NOMO-1 treated with dmso at 0.1 percent for 144 hours (cell line): ENCODE data around the gene PPIF.

Experiments
- DNase-seq: peaks from one replicate; lab custom pipeline; 2025; ENCODE audit not compliant: unreplicated experiment; lab: John Stamatoyannopoulos, UW

PPIF gene

DNA sequence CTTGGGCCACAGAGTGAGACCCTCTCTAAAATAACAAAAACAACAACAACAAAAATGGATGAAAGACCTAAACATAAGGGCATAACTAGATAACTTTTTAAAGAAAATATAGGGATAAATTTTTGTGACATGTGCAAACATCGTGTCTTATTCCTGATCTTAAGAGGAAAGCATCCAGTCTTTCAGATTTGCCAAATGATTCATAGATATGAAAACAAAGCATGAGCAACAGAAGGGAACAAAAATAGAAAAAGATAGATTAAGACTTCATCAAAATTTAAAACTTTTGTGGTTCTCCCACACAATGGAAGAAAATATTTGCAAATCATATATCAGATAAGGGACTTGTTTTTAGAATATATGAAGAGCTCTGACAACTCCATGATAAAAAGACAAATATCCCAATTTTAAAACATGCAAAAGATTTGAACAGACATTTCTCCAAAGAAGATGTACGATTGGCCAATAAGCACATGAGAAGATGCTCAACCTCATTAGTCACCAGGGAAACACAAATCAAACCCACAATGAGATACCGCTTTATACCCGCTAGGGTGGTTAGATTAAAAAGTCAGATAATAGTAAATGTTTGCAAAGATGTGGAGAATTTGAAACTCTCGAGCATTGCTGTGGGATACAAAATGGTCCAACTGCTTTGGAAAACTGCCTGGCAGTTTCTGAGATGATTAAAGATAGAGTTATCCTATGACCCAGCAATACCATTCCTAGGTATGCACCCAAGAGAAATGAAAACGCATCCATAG lies 20.3 kb downstream of the PPIF start:
- DNase-seq = no peak

DNA sequence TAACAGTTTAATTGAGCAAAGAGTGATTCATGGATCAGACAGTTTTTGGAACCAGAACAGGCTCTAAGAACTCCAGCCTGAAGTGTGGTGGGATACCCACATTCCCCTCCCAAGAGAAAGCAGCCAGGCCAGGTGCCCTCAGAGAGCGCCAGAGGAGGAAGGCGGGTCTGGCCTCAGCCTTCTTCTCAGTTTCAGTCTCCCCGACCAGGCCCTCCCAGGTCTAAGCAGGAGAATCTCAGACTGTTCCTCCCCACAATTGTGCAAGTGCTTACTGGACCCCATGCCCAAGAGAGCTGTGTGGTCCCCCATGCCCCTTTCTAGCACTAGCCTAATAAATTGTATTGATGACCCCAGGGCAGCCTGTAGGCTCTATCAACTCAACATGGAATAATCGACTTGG lies 25.6 kb downstream of the PPIF start:
- DNase-seq = no peak

DNA sequence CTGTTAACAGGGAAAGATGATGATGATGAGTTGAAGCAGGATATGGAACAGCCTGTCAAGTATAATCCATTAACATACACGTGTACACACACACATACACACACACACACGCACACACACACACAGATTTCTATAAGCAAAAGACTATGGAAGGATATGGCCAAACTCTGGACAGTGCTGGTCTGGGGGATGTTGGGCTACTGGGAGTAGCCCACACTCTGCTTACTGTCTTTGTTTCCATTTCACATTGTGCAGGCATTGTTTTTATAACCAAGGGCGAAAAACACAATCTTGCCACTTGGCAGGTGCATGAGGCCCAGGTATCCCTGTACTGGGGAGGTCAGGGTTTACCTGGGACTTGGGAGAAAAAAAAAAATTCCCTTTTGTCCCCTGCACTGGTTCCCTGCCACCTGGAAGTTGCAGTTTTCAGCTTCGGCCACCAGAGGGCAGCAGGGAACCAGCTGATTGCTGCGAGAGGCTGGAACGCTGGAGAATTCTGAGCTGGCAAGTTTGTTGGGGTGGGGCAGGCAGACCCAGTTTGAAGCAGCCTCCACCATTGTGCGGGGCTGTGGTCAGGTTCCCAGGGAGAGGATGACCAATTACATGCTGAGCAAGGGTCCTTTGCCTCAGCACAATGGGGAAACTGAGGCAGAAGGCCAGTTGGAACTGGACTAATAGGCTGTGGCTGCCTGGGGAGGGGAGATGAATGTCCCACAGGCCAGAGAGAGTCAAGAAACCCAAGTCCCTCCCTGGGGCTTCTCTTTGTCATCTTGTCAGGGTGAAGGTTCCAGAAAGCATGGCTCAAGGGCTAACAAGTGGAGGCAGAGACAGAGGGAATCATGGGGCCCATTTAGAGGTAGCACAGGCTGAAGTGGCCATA lies 27.3 kb downstream of the PPIF start:
- DNase-seq = no peak

DNA sequence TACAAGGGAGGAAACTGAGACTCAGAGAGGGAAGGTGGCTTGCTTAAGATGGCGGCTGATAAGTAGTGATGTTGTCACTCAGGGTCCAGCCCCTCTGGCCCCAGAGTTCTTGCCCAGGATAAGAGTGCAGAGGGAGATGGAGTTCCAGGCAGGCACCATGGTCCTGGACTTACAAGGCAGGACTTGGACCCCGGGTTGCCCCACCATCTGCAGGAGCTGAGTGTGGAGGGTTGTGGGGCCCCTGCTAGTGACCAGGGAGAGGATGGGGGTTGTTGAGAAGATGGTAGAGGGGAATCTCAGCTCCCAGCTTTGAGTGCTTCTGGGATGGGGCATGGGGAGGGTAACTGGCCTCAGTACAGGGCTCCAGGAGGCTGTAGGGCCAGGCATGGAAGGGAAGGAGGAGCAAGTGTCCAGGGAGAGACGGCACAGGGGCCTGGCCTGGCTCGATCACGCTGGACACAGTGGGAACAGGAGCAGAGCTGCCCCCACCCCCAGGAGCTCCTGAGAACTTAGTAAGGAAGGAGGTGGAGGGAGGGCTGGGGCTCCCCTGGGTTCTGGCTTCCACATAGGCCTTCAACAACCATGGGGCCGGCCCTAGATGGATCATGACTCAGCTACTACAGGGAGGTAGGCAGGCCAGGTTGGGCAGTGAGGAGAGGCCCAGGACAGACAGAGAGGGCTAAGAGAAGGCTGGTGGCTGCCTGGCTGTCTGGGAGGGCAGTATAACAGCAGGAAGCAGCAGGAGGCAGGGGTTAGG lies 28.2 kb downstream of the PPIF start:
- no peak for DNase-seq

DNA sequence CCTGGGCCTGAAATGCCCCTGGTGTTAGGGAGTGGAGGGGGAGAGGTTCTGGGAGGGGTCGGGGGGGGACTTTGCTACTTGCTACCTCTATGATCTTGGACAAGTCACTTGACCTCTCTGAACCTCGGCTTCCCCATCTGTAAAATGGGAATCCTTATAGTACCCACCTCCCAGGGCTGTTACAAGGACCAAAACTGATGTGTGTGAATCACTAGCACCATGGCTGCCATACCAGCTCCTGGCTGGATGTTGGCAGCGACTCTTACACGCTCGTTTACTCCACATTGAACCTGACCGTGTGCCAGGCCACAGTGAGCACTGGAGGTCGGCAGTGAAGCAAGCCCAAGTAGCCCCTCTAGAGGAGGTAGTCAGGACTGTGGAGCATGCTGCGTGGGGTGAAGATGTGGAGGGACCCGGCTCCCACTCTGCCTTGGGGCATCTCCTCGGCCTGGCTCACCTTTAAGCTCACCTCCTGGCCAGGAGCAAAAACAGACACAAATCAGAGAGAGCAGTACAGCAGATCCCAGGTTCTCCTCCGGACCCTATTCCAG lies 28.9 kb downstream of the PPIF start:
- DNase-seq = no peak

DNA sequence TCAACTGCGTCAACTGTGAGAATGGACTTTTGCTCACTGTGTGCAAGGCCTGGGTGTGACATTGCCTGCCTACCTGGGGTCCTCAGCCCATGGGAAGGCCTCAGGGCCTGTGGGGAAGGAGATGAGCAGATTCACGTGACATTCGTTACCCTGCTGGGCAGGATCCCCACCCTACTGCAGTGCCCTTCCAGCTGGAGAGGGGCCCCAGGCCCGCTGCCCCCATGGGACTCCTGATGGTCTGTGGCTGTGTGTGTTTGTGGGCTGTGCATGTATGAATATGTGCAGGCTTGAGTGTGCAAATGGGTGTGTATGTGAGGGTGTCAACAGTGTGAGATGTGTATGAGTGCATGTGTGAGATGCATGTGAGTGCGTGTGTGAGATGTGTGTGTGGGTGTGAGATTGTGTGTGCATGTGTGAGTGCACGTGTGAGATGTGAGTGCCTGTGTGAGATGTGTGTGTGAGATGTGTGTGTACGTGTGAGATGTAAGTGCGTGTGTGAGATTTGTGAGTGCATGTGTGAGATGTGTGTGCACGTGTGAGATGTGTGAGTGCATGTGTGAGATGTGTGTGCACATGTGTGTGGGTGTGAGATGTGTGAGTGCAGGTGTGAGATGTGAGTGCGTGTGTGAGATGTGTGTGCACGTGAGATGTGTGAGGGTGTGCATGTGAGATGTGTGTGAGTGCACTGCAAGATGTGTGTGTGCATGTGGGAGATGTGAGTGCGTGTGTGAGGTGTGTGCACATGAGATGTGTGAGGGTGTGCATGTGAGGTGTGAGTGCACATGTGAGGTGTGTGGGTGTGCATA lies 29.7 kb downstream of the PPIF start:
- DNase-seq = no peak

DNA sequence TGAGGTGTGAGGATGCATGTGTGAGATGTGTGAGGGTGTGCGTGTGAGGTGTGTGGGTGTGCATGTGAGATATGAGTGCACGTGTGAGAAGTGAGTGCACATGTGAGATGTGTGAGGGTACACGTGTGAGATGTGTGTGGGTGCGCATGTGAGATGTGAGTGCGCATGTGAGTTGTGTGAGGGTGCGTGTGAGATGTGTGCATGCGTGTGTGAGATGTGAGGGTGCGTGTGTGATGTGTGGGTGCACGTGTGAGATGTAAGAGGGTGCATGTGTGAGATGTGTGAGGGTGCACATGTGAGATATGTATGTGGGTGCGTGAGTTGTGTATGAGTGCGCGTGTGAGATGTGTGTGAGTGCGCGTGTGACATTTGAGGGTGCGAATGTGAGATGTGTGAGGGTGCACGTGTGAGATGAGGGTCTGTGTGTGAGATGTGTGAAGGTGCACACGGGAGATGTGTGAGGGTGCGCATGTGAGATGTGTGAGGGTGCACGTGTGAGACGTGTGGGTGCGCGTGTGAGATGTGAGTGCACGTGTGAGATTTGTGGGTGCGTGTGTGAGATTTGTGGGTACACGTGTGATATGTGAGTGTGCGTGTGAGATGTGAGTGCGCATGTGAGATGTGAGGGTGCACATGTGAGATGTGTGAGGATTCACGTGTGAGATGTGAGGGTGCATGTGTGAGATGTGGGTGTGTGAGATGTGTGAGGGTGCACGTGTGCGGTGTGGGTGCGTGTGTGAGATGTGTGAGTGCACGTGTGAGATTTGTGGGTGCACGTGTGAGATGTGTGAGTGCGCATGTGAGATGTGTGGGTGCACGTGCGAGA lies 30.5 kb downstream of the PPIF start:
- DNase-seq = no peak

DNA sequence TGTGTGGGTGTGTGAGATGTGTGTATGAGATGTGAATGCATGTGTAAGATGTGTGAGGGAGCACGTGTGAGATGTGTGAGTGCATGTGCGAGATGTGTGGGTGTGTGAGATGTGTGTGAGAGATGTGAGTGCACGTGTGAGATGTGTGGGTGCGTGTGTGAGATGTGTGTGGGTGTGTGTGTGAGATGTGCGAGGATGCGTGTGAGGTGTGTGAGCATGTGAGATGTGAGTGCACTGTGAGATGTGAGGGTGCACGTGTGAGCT lies 31.0 kb downstream of the PPIF start:
- no peak for DNase-seq

DNA sequence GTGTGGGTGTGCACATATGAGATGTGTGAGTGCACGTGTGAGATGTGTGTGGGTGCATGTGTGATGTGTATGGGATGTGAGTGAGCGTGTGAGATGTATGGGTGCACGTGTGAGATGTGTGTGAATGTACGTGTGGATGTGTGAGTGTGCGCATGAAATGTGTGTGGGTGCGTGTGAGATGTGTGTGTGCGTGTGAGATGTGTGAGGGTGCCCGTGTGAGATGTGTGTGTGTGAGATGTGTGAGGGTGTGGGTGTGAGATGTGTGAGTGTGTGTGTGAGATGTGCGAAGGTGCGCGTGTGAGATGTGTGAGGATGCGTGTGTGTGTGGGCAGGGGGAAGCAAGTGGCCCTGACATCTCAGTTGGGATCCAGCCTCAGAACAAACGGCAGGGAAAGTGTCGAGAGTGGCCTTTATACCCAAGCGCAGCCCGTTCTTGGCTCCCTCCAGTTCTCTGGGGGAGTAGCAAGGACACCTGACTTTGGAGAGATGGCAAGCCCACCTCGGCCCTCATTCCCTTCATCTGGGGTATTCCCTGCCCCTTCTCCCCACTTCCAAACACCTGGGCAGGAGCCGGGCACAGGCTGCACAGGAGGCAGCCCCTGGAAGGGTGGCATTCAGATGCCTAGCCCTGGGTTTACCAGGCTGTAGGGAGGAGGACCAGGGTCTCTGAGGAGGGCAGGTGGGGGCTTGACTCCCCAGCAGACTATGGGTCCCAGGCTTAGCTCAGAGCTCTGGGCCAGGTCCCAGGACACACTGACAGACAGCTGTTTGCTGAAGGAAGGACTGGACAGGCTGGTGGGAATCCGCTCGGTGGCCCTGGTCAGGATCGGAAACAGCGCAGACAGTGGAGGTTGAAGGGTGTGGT lies 31.6 kb downstream of the PPIF start:
- no peak for DNase-seq

DNA sequence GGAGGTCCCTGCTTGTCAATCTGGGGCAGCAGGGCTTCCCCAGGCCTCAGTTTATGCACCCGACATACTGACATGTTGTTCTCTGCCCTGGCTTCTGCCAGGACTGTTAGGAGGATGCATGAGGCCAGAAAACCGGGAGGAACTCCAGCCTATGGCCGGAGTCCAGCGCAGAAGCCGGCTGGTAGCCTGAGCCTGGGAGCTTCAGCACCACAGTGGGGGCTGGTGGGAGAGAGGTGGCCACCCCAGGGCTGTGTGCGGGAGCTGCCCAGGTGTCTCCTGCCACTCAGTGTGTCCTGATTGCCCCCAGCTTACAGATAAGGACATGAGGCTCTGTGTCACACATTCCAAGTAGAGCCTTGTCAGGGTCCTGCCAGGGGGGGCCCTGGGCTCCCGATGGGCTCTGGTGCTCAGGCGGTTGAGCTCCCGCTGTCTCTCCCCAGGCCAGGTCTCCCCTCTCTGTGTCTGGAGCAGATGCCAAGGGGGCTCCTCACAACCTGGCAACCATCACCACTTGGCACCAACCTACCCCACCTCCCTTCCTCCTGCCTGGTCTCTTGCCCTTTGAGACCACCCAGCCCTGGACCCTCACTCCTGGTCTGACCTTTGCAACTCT lies 32.3 kb downstream of the PPIF start:
- DNase-seq = no peak

DNA sequence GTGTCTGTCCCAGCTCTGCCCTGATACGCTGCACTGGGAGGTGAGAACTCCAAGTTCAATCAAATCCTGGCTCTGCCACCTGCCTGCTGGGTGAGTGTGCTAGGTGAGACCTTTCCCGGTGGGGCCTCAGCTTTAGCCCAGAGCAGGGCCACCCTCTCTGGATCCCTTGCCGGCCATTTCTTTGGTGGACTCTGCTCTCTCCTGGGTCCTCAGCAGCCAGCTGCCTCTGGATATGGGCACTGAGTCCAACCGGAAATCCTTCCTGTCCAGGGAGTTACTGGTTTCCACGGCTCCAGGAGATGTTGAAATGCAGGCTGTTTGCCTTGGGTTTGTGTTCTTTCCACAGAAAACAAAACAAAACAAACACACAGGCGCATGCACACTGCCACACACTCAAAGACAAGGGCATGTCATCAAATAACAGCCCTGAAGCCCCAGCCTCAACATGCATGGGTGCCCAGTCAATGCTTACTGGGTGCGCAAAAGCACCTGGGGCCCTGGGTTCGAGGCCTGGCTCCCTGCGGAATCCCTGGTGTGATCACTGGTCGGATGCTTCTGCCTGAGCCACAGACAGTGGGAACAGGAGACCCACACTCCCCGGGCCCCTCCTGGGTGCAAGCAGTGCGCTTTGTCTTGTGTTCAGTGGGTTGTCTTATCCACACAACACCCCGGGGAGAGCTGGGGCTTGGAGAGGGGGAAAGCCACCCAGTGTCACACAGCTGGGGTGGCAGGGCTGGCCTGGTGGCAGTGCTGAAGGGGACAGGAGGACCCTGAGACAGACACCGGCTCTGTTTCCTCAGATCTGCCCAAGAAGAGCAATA lies 33.1 kb downstream of the PPIF start:
- DNase-seq = no peak

DNA sequence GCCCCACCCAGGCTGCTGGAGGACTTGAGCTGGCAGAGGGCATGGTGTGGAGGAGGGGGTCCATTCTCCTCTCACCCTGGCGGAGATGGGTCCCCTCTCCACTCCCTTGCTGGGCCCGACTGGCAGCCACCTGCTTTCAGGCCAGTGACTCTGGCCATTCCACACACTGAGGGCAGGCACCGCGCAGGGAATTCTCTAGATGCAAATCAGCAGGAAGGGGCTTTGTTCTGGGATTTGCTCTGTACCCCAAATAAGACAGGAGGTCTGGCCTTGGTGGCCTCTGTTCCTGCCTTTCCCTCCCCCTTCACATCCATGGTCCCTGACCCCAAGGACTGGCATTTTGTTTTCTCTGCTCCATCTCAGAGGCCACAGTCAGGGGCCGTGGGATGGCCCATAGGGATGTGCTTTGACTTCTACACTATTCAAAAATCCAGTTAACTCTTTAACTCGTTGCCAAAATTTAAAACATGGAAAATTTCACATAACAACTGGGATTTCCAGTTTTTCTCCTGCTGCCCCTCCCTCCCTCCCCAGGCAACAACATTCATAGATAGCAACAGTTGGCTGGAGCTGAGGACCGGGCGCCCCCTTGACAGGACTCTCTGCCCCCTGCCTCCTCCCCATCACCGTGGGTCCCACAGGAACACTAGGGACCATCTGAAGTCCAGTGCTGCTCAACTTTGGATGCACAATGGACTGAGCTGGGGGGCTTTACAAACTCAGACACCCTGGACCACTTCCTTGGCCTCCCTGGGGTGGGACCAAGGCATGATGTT lies 33.9 kb downstream of the PPIF start:
- no peak for DNase-seq

DNA sequence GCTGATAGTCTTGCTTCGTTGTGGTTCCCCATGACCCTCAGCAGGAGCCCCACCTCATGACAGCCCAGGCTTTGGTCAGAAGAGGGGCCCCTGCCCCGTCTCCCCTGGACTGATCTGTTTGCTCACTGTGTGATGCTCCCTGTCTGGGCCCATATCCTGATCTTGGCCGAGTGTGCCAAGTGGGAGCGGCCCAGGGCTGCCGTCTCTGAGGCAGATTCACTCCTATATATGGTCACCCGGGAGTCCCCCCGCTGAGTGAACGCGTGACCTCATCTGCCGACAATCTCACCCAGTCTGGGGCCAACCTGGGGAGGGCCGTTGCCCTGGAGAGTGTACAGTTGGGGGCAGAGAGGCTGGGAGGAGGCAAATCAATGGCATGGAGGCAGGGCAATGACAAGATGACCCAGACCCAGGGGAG lies 34.5 kb downstream of the PPIF start:
- no peak for DNase-seq

DNA sequence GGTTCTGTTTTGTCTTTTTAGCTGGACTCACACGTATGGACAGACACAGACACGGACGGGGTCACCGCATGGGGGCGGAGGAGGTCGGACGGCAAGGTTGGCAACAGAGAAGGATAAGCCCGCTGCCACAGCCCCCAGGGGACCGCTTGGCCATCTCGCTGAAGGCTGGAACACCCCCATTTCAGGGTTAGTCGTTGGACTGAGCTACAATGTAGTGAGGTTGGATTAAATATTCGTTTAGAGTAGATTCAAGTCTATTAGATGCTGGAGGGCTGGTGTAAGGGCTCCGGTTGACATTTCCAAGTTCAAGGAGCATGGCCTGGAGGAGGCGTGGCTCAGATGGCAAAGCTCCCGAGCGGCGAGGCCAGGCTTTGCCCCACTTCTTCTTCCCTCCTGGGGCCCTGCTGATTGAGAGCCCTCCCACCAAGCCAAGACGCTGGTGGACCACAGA lies 35.2 kb downstream of the PPIF start:
- DNase-seq = no peak

DNA sequence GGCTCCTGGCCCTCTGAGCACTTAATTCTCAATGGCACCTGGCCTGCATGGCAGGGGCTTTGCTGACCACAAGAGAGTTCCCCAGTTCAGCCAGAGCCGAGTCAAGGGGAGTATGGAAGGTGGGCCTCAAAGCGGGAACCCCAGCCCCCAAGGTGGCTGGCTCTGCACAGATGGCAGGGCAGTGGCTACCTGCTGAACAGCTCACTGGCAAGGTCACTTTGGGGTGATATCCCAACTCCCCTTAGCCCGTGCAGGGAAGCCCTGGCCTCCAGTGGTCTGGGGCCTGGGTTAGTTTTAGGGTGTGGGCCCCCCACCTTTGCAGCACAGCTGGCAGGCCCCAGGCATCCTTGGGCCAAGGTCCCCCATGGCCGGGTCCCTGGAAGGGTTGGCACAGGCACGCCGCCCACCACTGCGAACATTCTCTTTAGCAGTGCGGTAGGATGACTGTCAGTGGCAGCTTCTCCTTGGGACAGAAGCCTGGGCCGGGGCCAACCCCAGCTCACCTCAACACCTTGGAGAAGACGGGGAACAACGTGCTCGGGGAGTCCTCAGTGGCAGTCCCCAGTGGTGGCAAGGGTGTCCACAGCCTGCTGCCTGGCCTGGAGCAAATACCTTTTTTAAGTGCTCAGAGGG lies 36.8 kb downstream of the PPIF start:
- no peak for DNase-seq

DNA sequence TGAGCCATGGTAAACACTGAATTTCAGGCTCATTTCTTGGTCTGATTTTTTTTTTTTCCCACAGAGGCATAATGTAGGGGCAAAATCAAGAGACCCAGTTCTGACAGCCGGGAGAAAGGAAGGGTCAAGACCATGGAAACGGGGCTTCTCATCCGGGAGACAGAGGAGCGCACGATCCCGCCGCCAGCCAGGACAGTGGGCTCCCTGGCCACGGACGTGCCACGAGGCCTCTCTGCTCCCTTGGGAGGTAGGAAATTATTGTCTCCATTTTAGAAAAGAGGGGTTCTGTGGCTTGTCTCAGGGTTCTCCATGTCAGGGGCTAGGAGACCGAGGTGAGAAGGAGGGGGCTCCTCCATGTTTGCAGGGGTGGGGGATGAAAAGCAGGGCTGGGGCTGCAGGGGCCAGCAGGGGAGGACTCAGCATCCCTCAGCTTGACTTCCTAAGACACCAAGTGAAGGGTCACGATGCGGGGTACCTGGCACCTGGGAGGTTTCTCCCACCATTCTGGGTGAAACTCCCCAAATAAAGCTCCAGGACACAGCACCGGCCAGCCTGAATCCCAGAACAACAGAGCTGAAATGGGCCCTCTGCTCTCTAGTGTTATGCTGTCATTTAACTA lies 37.6 kb downstream of the PPIF start:
- DNase-seq = no peak
